Right forelimb (tissue), 1 donor: ENCODE measurements around the gene TMEM132D.

ENCODE experiments used
- DNase-seq: peaks from one replicate; pipeline ENCODE4 v3.0.0-alpha.2; 2018

The TMEM132D gene

DNA sequence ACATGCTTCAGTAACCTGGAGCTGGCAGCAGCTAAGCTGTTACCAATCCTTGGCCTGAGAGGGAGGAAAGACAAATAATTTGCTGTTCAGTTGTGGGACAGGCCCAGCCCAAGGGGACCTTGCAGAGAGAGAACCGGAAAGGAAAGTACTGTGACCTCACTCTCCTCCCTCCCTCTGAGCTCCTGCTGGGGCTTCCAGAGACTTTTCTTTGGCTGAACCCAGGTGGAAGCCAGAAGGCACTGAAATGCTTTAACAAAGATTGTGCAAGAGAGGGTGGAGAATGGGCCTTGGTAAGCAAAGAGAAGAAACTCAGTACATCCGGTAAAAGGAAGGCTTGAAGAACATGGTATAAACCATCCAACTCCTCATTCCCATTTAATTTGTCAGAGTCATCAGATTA, 593.5 kb downstream of the TMEM132D start:
- DNase-seq = no peak

- DNase-seq = no peak
Measured at GRCh38 chr12:129305851-129306250, 598.0 kb downstream of the TMEM132D start.

DNA sequence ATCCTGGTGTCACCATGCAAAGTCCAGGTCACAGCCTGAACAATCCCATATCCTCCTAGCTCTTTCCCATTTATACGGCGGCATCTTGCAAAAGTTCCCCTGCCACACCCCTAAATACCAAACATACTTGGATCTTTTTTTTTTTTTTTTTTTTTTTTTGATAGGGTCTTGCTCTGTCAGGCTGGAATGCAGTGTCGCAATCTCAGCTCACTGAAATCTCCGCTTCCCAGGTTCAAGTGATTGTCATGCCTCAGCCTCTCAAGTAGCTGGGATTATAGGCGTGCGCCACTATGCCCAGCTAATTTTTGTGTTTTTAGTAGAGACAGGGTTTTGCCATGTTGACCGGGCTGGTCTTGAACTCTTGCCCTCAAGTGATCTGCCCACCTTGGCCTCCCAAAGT, 599.3 kb downstream of the TMEM132D start:
- no peak for DNase-seq

DNA sequence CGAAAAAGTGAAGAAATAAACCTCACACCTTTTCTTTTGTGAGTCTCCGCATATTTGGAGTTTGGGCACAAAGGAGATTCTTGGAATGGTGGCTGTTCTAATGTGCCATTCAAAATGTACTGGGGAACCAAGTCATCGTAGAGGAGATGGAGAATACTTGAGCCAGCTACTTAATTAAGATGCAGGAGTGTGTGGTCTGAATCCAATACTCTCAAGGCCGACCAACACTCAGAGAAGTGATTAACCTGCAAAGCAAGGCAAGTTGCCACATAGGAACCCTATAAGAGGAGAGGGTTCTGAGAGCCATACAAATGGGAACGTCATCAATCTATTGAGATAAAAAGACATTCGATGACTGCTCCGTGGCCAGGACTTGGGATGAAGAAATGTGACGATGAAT, 603.8 kb downstream of the TMEM132D start:
- no peak for DNase-seq

GRCh38 chr12:129298921-129299320, 604.9 kb downstream of the TMEM132D start:
- no peak for DNase-seq

DNA sequence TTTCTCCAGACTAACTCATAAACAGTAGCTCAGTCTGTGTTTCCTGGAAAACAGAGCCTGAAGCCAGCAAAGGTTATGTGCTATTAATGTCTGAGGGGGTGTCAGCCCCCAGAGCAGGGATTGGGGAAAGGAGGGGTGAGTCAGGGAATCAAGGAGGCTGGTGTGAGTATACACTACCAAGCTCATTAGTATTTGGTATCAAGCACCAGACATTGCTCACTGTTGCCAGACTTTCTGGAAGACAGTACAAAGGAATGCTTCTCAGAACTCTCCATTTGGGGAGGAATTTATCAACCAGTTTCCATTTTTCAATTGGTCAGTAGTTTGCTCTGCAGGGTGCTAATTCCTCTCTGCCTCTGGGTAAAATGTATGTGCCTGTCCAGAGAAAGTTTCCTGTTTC, 607.2 kb downstream of the TMEM132D start:
- DNase-seq = no peak

DNA sequence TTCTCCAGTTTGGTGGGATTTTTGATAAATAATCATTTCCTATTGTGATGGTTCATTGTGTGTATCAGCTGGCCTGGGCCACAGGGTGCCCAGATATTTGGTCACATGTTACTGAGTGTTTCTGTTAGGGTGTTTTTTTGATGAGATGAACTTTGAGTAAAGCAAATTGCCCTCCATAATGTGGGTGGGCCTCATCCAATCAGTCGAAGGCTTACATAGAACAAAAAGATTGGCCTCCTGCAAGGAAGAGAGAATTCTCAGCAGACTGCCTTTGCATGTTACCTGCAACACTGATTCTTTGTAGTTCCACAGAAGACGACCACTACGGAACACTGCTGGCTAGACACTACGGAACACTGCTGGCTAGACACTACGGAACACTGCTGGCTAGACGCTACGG, 609.0 kb downstream of the TMEM132D start:
- no peak for DNase-seq

GRCh38 chr12:129279771-129280170, 624.1 kb downstream of the TMEM132D start:
- DNase-seq = no peak

GRCh38 chr12:129276361-129277060, 627.3 kb downstream of the TMEM132D start:
- DNase-seq = no peak

- DNase-seq = no peak
Measured at GRCh38 chr12:129269756-129270495, 633.9 kb downstream of the TMEM132D start.

DNA sequence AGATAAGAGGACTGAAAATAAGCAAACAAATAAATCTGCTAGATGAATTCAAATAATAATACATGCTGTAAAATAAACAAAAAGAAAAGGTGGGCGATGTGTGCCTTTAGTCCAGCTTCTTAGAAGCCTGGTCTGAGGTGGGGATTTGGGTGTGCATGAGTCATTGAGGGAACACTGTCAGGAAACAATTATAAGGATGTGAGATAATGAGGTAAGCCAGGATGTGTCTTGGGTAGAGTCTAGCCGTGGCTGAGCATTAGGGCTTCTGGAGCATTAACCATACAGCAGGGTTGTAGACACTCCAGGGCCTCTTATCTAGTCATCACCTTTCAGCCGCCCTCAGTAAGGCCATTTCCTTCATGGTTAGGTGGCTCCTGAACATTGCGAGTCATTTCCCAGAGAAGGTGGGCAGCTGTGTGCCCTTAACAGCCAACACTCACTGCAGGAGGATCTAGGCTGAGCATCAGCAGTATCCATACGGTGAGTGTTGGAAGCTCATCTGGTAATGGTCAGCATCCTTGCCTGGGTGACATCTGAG, 645.0 kb downstream of the TMEM132D start:
- DNase-seq = no peak

GRCh38 chr12:129257524-129257923, 646.3 kb downstream of the TMEM132D start:
- DNase-seq = no peak

DNA sequence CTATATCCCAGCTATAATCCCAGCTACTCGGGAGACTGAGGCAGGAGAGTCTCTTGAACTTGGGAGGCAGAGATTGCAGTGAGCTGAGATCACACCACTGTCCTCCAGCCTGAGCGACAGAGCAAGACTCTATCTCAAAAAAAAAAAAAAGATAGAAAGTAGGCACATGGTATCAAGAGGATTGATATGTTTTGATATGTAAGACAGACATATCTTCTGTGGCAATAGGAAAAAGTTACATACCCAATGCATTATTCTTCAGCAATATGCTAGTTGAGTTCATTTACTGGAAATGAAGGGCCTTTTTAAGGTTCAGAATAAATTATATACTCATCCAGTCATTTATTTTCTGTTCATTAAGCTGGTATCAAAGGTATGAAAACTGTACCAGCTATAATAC, 657.2 kb downstream of the TMEM132D start:
- no peak for DNase-seq

DNA sequence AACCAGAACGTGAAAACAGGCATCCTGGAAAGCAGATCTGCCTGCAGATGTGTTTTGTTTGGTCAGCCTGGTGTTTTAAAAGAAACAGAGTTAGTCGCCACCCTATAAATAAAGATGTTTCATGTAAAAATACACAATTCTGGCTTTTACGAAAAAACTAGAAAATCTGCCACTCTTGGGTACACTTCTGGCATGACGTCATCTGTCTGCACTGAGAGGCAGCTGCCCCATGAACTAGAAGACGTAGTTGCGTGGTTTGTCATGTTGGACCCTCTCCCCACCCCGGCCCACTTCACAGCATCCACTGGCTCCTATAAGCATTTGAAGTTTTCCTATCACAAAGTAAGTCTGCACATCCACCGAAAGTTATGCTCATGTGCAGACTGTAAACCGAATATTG, 658.1 kb downstream of the TMEM132D start:
- DNase-seq = no peak

DNA sequence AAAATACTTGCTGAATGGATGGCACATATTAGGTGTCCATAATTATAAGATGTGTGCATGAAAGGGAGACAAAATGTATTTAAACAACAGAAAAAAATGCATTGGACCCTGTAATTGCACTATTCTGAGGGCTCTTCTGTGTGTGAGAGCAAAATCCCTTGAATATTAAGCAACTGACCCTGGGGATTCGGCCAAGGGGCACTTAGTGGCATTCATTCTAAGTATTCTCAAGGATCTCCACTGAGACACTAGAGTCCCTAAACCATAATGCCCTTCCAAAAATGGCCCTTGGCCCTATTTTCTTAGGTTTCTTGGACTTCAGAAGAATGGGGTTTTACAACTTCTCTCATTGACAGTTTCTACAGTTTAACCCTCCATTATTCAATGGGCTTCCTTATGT, 662.0 kb downstream of the TMEM132D start:
- DNase-seq = no peak

- no peak for DNase-seq
Measured at GRCh38 chr12:129237881-129238280, 665.9 kb downstream of the TMEM132D start.

- no peak for DNase-seq
Measured at GRCh38 chr12:129234209-129234608, 669.6 kb downstream of the TMEM132D start.

GRCh38 chr12:129231491-129231890, 672.3 kb downstream of the TMEM132D start:
- DNase-seq = no peak

- no peak for DNase-seq
Measured at GRCh38 chr12:129230995-129231394, 672.8 kb downstream of the TMEM132D start.

GRCh38 chr12:129226851-129227250, 677.0 kb downstream of the TMEM132D start:
- no peak for DNase-seq

- DNase-seq = no peak
Measured at GRCh38 chr12:129226005-129226404, 677.8 kb downstream of the TMEM132D start.

GRCh38 chr12:129215556-129215955, 688.3 kb downstream of the TMEM132D start:
- DNase-seq = no peak

GRCh38 chr12:129213551-129213950, 690.3 kb downstream of the TMEM132D start:
- no peak for DNase-seq
